Naive thymus-derived CD8-positive, alpha-beta T cell (primary cell): ENCODE measurements around the gene C4orf36. TPM values are rescaled to one million over a fixed set of nuclear protein-coding genes. Genes with fewer than 3 reads are reported as not detected.

ENCODE experiments used
- ATAC-seq, 2 donors: fragments of 150-1000 bp; cut with Tn5 transposase in 1 of 2; sonication (Bioruptor Pico), chemical (Tn5 transposase) in 1 of 2; 1 replicate in 1 of 2; 2 replicates in 1 of 2; pipeline ENCODE4 v1.10.0; 2021; ENCODE audit warnings: mild to moderate bottlenecking in 2 of 2, moderate library complexity in 2 of 2
- POLR2A ChIA-PET: fragments of 350-600 bp; sonication (Branson Sonifier 250); formaldehyde crosslinking; loops from one replicate; lab custom pipeline; 2021; ENCODE audit warnings: antibody characterized with exemption; lab: Charles Lee
- DNase-seq, 10 donors: peaks; one replicate each; pipeline versions ENCODE4 v3.0.0 to v3.0.0-alpha.2; 2020 to 2022
- H3K27ac Mint-ChIP-seq, 10 donors: one replicate each; pipeline ENCODE4 v1.8.0; 2020 to 2022; ENCODE audit warnings: mild to moderate bottlenecking in 10 of 10, mixed read lengths in 10 of 10, moderate library complexity in 4 of 10, inconsistent platforms in 1 of 10
- H3K27me3 Mint-ChIP-seq, 5 donors: one replicate each; pipeline ENCODE4 v1.8.0; 2021 to 2022; ENCODE audit warnings: mixed read lengths in 5 of 5
- H3K36me3 Mint-ChIP-seq, 3 donors: one replicate each; pipeline ENCODE4 v1.8.0; 2020 to 2022; ENCODE audit warnings: mixed read lengths in 3 of 3, mild to moderate bottlenecking in 2 of 3, inconsistent platforms in 1 of 3
- H3K4me1 Mint-ChIP-seq, 4 donors: one replicate each; pipeline ENCODE4 v1.8.0; 2021 to 2022; ENCODE audit warnings: mixed read lengths in 4 of 4
- H3K4me3 Mint-ChIP-seq, 10 donors: one replicate each; pipeline ENCODE4 v1.8.0; 2020 to 2022; ENCODE audit warnings: mild to moderate bottlenecking in 10 of 10, mixed read lengths in 10 of 10, moderate library complexity in 6 of 10, inconsistent platforms in 1 of 10
- H3K9me3 Mint-ChIP-seq, 9 donors: one replicate each; pipeline ENCODE4 v1.8.0; 2020 to 2022; ENCODE audit warnings: mixed read lengths in 9 of 9, mild to moderate bottlenecking in 3 of 9, inconsistent platforms in 1 of 9, moderate library complexity in 1 of 9
- polyA plus RNA-seq, 3 donors: library from polyadenylated mRNA; unstranded; fragments of 300-500 nt; fragmentation: Illumina TruSeq; gene quantifications; one replicate each; pipeline ENCODE4 v1.2.3, GENCODE V29; 2021
- total RNA-seq, 8 experiments: library from RNA in 2 of 8; stranded (reverse) in 2 of 8; gene quantifications; one replicate each; pipeline ENCODE4 v1.2.3 and lab custom pipeline; 2021 to 2026

C4orf36 gene
- total and polyA plus RNA-seq, 5 experiments from 2014 or later = not detected

DNA sequence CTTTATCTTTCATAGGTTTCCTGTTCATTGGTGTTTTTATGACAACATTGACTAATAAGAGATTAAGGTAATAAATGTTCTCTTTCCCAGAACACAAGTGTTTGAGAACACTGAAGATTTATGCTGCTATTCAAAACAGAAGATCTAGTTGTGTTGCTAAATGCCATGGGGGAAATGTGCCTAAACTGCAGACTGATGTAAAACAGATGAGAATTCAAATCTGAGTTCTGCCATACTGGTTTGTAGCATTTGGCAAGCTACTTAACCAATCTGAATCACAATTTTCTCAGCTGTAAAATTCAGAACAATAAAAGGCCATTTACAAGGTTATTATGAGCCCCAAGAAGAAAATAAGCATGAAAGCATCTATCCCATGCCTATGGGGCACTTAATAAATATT, 45.3 kb downstream of the C4orf36 start:
- POLR2A ChIA-PET = no interaction called here
- Mint-ChIP-seq H3K4me1 (peaks cover 0 to 2% (median 0%) of the 10 kb centered on the region in 4 donors), H3K27ac (no peak overlapping the region), H3K36me3 (no peaks in the 10 kb centered on the region), H3K27me3 (peaks cover 0 to 13% (median 5%) of the 10 kb centered on the region in 5 donors), H3K9me3 (no peaks in the 10 kb centered on the region), H3K4me3 (no peak overlapping the region)
- no peak for ATAC-seq
- DNase-seq = no peak

- Mint-ChIP-seq H3K36me3 (no peaks in the 10 kb centered on the region), H3K27me3 (peaks cover 0 to 13% (median 4%) of the 10 kb centered on the region in 5 donors), H3K4me1 (peaks cover 0 to 2% (median 0%) of the 10 kb centered on the region in 4 donors), H3K27ac (no peak overlapping the region), H3K9me3 (no peaks in the 10 kb centered on the region), H3K4me3 (no peak overlapping the region)
- POLR2A ChIA-PET = no interaction called here
- ATAC-seq (no peak), DNase-seq (no peak)
These were observed 46.6 kb downstream of the C4orf36 start for GRCh38 chr4:86845593-86845992.

DNA sequence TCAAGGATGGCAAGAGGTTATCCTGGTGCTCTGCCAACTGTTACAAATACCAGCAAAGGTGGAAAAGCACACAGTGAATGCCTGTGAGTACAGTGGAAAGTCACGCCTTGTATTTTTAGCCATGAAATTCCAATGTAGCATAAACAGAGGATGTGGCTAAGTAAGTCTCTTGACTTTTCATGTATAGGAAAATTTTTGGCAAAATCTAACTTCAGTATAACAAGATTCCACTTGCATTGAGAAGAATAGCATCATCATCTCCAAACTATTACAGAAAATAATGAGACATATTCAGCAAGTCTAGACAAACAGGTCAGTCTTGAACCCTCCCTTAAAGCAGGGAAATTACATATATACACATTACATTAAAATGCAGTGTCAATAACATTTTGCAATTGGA, 50.9 kb downstream of the C4orf36 start:
- H3K4me3 Mint-ChIP-seq = no peak overlapping the region
- no peak for DNase-seq
- ATAC-seq = no peak
- H3K27me3 Mint-ChIP-seq = peaks cover 0 to 9% (median 1%) of the 10 kb centered on the region in 5 donors
- no peaks in the 10 kb centered on the region for H3K9me3 Mint-ChIP-seq
- H3K27ac Mint-ChIP-seq = no peak overlapping the region
- POLR2A ChIA-PET = no interaction called here
- no peaks in the 10 kb centered on the region for H3K36me3 Mint-ChIP-seq
- H3K4me1 Mint-ChIP-seq = peaks cover 0 to 2% (median 0%) of the 10 kb centered on the region in 4 donors

GRCh38 chr4:86840858-86841257, 51.4 kb downstream of the C4orf36 start:
- H3K4me1 Mint-ChIP-seq = peaks cover 0 to 2% (median 0%) of the 10 kb centered on the region in 4 donors
- no peak overlapping the region for H3K27ac Mint-ChIP-seq
- POLR2A ChIA-PET = no interaction called here
- no peak overlapping the region for H3K4me3 Mint-ChIP-seq
- no peak for DNase-seq
- no peaks in the 10 kb centered on the region for H3K36me3 Mint-ChIP-seq
- peaks cover 0 to 9% (median 1%) of the 10 kb centered on the region in 5 donors for H3K27me3 Mint-ChIP-seq
- ATAC-seq = no peak
- H3K9me3 Mint-ChIP-seq = no peaks in the 10 kb centered on the region

- no peak for ATAC-seq
- Mint-ChIP-seq H3K36me3 (no peaks in the 10 kb centered on the region), H3K4me1 (peaks cover 0 to 3% (median 0%) of the 10 kb centered on the region in 4 donors), H3K4me3 (no peak overlapping the region), H3K27ac (no peak overlapping the region), H3K27me3 (peaks cover 0 to 7% (median 5%) of the 10 kb centered on the region in 5 donors), H3K9me3 (no peaks in the 10 kb centered on the region)
- DNase-seq = no peak
- POLR2A ChIA-PET = no interaction called here
These were observed 54.3 kb downstream of the C4orf36 start for GRCh38 chr4:86837691-86838503.

- Mint-ChIP-seq H3K4me1 (peaks cover 0 to 3% (median 0%) of the 10 kb centered on the region in 4 donors), H3K27ac (peak overlapping the region in 1 of 10 donors; percentile 75), H3K36me3 (no peaks in the 10 kb centered on the region), H3K4me3 (no peak overlapping the region), H3K9me3 (no peaks in the 10 kb centered on the region), H3K27me3 (peaks cover 0 to 7% (median 5%) of the 10 kb centered on the region in 5 donors)
- POLR2A ChIA-PET = no interaction called here
- no peak for ATAC-seq
- no peak for DNase-seq
These were observed 56.5 kb downstream of the C4orf36 start for GRCh38 chr4:86835677-86836076.

DNA sequence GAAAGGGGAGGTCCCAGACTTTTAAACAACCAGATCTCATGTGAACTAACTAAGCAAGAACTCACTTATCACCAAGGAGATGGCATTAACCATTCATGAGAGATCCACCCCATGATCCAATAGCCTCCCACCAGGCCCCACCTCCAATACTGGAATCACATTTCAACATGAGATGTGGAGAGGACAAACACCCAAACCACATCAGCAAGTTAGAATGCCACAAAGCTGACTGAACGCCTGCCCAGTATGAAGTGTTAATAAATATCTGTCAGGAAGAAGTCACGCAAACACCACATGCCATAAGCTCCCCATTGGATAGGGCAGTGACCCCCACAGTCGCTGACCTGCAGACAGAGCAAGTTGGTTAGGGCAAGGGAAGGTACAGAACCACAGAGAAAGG, 57.3 kb downstream of the C4orf36 start:
- peaks cover 0 to 7% (median 5%) of the 10 kb centered on the region in 5 donors for H3K27me3 Mint-ChIP-seq
- POLR2A ChIA-PET = no interaction called here

GRCh38 chr4:86833615-86834014, 58.6 kb downstream of the C4orf36 start:
- H3K4me3 Mint-ChIP-seq = no peak overlapping the region
- no peak for ATAC-seq
- POLR2A ChIA-PET = no interaction called here
- no peaks in the 10 kb centered on the region for H3K36me3 Mint-ChIP-seq
- peaks cover 0 to 7% (median 5%) of the 10 kb centered on the region in 5 donors for H3K27me3 Mint-ChIP-seq
- DNase-seq = no peak
- H3K9me3 Mint-ChIP-seq = no peaks in the 10 kb centered on the region
- peaks cover 0 to 3% (median 0%) of the 10 kb centered on the region in 4 donors for H3K4me1 Mint-ChIP-seq
- H3K27ac Mint-ChIP-seq = no peak overlapping the region

More for the DNA sequence above, 57.3 kb downstream of the C4orf36 start:
- no peak overlapping the region for H3K4me3 Mint-ChIP-seq
- H3K9me3 Mint-ChIP-seq = no peaks in the 10 kb centered on the region
- peaks cover 0 to 3% (median 0%) of the 10 kb centered on the region in 4 donors for H3K4me1 Mint-ChIP-seq
- DNase-seq (no peak), ATAC-seq (no peak)
- no peak overlapping the region for H3K27ac Mint-ChIP-seq
- no peaks in the 10 kb centered on the region for H3K36me3 Mint-ChIP-seq

DNA sequence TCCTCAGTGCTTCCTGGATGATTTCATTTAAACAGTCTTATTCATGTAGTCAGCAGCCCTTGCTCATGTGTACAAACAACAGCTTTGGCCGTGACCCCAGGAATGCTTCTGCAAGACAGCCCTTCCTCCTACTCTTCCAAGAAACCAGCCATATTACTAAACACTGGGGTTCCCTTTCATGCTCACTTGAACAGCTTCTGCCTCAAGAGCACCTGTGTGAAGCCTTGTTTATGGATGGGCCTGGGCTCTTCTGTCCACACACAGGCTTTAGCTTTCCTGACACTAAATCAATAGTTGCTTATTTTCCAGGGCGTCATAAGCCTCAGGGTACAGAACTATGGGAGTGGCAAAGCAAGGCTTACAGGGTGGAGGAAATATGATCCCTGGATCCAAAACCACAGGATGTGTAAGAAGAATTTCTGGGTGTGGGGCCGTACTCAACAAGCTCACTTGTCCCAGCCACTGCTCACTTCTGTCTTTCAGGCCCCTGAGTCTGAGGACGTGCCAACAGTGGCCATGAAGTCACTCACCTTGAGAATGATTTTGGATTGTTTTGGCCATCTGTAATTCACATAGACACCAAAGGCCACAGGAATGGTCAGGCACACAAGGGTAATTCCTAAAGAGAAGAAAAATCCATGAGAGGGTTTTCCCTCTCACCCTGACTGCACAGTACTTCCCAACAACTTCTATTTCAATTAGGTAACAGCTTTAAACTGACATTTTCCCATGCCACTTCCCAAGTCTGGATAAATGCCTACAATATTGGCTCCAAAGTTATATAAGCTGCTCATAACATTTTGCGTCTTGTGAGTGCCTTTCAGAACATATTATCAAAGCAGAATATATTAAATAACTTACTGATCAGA, 60.7 kb downstream of the C4orf36 start:
- peaks cover 0 to 3% (median 0%) of the 10 kb centered on the region in 4 donors for H3K4me1 Mint-ChIP-seq
- H3K27me3 Mint-ChIP-seq = peaks cover 0 to 7% (median 5%) of the 10 kb centered on the region in 5 donors
- no peak for DNase-seq
- no peaks in the 10 kb centered on the region for H3K36me3 Mint-ChIP-seq
- no peak overlapping the region for H3K27ac Mint-ChIP-seq
- H3K4me3 Mint-ChIP-seq = no peak overlapping the region
- POLR2A ChIA-PET = no interaction called here
- no peak for ATAC-seq
- H3K9me3 Mint-ChIP-seq = no peaks in the 10 kb centered on the region

Other genes starting within 250 kb of the C4orf36 start
- under 1 TPM in 1 of 2 experiments, not detected in 1; 0.25 TPM for gene SLC10A6, start 43.0 kb downstream of the C4orf36 start, total RNA-seq
- gene SLC10A6, start 43.0 kb downstream of the C4orf36 start, polyA plus RNA-seq = not detected
- 10 to 100 TPM; 50.8 to 55.8 TPM for gene AFF1, start 42.6 kb upstream of the C4orf36 start, total RNA-seq
- 10 to 100 TPM in 2 of 3 donors, 1 to 10 TPM in 1; 9.0 to 13.7 (median 12.9) TPM for gene AFF1, start 42.6 kb upstream of the C4orf36 start, polyA plus RNA-seq